ENCODE data around the gene CHRNA4.

The CHRNA4 gene

DNA sequence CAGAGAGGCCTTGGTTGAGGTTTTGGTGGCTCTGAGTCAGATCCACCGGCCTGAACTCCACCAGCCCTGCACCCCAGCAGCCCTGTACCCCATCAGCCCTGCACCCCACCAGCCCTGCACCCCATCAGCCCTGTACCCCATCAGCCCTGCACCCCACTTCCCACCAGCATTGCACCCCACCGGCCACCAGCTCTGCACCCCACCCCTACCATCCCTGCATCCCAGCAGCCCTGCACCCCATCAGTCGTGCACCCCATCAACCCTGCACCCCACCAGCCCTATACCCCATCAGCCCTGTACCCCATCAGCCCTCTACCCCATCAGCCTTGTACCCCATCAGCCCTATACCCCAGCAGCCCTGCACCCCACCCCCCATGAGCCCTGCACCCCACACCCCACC is 14.3 kb upstream of the CHRNA4 start:
- no peak for ATAC-seq (ENCODE audit: low read depth)
- H3K4me3 ChIP-seq (ENCODE audit: severe bottlenecking): no peak overlapping the region
- no peaks in the 10 kb centered on the region for H3K4me1 ChIP-seq (ENCODE audit: insufficient read depth, poor library complexity, severe bottlenecking)
- no peak for DNase-seq (ENCODE audit: low spot score)
- H3K36me3 ChIP-seq (ENCODE audit: low read depth): no peaks in the 10 kb centered on the region
- no peak overlapping the region for H3K27ac ChIP-seq (ENCODE audit: poor library complexity, severe bottlenecking)
- no peaks in the 10 kb centered on the region for H3K9me3 ChIP-seq (ENCODE audit: severe bottlenecking)
- peaks cover 64% of the 10 kb centered on the region for H3K27me3 ChIP-seq (ENCODE audit: insufficient read depth, poor library complexity, severe bottlenecking)
- TF ChIP-seq, protein P1, sequence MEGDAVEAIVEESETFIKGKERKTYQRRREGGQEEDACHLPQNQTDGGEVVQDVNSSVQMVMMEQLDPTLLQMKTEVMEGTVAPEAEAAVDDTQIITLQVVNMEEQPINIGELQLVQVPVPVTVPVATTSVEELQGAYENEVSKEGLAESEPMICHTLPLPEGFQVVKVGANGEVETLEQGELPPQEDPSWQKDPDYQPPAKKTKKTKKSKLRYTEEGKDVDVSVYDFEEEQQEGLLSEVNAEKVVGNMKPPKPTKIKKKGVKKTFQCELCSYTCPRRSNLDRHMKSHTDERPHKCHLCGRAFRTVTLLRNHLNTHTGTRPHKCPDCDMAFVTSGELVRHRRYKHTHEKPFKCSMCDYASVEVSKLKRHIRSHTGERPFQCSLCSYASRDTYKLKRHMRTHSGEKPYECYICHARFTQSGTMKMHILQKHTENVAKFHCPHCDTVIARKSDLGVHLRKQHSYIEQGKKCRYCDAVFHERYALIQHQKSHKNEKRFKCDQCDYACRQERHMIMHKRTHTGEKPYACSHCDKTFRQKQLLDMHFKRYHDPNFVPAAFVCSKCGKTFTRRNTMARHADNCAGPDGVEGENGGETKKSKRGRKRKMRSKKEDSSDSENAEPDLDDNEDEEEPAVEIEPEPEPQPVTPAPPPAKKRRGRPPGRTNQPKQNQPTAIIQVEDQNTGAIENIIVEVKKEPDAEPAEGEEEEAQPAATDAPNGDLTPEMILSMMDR (IDR thresholded peaks at IDR 0.05; ENCODE audit: poor library complexity, severe bottlenecking): no peak

DNA sequence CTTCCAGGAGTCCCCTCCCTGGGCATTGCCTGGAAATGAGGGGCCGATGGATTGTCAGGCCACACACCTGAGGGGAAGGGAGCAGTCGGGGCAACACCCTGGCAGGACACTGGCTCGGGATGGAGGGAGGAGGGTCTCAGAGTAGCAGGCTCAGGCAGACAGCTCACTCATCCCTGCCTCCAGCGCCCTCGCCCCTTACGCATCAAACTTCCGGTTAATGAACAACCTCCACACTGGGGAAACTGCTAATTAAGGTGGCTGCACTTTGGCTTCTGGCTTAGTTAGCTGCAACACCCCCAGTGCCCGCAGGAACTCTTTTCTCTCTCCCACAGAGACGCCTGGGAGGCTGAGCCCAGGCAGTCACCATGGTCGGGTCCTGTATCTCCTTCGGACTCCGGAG is 13.4 kb upstream of the CHRNA4 start:
- ATAC-seq (ENCODE audit: low read depth) (no peak), DNase-seq (ENCODE audit: low spot score) (no peak)
- H3K27me3 ChIP-seq (ENCODE audit: insufficient read depth, poor library complexity, severe bottlenecking): peaks cover 69% of the 10 kb centered on the region
- no peak overlapping the region for H3K27ac ChIP-seq (ENCODE audit: poor library complexity, severe bottlenecking)
- no peaks in the 10 kb centered on the region for H3K9me3 ChIP-seq (ENCODE audit: severe bottlenecking)
- TF ChIP-seq, protein P1 (IDR thresholded peaks at IDR 0.05; ENCODE audit: poor library complexity, severe bottlenecking): no peak
- no peaks in the 10 kb centered on the region for H3K36me3 ChIP-seq (ENCODE audit: low read depth)
- H3K4me3 ChIP-seq (ENCODE audit: severe bottlenecking): no peak overlapping the region
- H3K4me1 ChIP-seq (ENCODE audit: insufficient read depth, poor library complexity, severe bottlenecking): no peaks in the 10 kb centered on the region

DNA sequence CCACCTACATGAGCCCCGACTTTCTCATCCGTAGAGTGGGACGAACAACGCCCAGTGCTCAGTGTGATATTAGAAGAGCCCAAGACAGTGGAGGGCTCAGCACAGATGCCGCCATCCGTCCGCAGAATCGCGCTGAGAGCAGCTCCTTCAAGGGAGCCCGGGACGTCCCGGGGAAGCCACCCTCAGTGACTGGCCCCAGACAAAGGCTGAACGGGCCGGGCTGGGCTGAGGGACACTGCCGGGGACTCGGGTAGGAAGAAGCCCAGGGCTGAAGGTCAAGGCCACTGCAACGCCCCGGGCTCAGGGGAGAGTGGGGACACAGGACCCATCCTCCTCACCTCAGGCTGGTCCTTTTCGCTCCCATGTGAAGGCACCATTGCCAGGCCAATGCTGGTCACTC is 12.8 kb upstream of the CHRNA4 start:
- Histone ChIP-seq H3K4me3 (ENCODE audit: severe bottlenecking) (no peak overlapping the region), H3K36me3 (ENCODE audit: low read depth) (no peaks in the 10 kb centered on the region), H3K27ac (ENCODE audit: poor library complexity, severe bottlenecking) (no peak overlapping the region), H3K27me3 (ENCODE audit: insufficient read depth, poor library complexity, severe bottlenecking) (peaks cover 70% of the 10 kb centered on the region), H3K4me1 (ENCODE audit: insufficient read depth, poor library complexity, severe bottlenecking) (no peaks in the 10 kb centered on the region), H3K9me3 (ENCODE audit: severe bottlenecking) (no peaks in the 10 kb centered on the region)
- no peak for ATAC-seq (ENCODE audit: low read depth)
- TF ChIP-seq, protein P1 (IDR thresholded peaks at IDR 0.05; ENCODE audit: poor library complexity, severe bottlenecking): no peak
- DNase-seq (ENCODE audit: low spot score): no peak

DNA sequence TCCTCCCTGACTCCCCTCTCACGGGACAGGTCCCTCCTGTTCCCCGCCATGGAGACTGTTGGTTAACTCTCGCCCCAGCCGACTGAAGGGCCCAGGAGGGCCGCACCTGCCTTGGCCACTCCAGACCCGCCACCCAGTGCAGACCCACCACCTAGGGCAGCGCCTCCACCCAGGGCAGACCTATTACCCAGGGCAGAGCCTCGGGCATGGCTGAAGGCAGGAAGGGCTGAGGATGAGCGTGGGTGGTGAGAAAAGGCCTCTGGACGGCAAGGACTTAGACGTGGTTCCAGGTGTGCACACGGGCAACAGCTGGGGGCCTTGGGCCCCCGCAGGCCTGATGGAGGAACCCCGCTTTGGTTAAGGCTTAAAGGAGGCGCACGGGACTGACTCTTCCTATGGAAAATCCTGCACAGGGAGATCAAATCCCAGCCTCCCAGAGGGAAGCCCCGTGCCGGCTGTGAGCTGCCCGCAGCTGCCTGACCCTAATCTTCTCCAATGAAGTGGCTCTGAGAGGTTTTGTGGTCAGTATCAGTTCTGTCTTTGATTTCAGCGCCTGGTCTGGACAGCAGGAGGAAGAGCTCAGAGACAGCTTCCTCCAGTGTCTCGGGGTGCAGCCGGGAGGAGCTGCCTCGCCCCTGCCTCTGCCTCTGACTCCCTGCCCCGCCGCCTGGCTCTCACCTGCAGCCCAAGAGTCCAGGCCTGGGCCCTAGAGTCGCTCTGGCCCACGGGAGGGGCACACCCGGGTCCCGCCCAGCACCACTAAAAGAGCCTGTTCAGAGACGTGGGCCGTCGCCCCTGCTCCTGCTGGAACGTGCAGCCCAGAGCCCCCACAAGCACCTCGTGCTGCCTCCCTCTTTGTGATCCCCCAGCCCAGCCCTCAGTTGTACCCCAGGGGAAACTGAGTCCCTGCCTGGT is 12.1 kb upstream of the CHRNA4 start:
- TF ChIP-seq, protein P1 (IDR thresholded peaks at IDR 0.05; ENCODE audit: poor library complexity, severe bottlenecking): no peak
- H3K9me3 ChIP-seq (ENCODE audit: severe bottlenecking): no peaks in the 10 kb centered on the region
- ATAC-seq (ENCODE audit: low read depth) (no peak), DNase-seq (ENCODE audit: low spot score) (no peak)
- H3K27ac ChIP-seq (ENCODE audit: poor library complexity, severe bottlenecking): no peak overlapping the region
- H3K27me3 ChIP-seq (ENCODE audit: insufficient read depth, poor library complexity, severe bottlenecking): peaks cover 67% of the 10 kb centered on the region
- H3K36me3 ChIP-seq (ENCODE audit: low read depth): no peaks in the 10 kb centered on the region
- no peak overlapping the region for H3K4me3 ChIP-seq (ENCODE audit: severe bottlenecking)
- H3K4me1 ChIP-seq (ENCODE audit: insufficient read depth, poor library complexity, severe bottlenecking): no peaks in the 10 kb centered on the region

DNA sequence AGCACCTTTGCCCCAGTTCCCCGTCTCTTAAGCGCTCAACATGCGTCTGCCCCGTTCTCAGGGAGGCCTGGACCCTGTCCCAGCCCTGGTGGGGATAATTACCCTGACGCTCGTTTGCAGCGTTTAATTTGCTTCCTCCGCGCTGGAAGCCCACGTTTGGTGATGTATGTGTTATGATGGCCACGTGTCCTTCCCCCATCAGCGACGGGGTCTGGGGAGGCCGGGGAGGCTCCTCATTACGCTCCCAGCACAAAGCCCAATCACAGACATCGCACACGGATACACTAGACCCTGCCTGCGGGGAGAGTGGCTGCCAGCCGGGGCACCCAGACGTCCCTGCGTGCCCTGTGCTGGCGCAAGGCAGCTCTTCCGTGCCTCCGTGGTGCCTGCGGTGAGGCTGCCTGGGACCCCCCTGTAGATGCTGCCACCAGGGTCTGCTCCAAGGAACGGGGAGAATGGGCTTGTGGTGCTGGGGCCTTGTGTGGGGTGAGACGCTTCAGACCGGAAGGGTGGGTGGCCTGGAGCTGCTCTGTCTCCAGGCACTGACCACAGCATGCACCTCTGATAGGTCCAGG is 10.2 kb upstream of the CHRNA4 start:
- no peak overlapping the region for H3K4me3 ChIP-seq (ENCODE audit: severe bottlenecking)
- no peaks in the 10 kb centered on the region for H3K9me3 ChIP-seq (ENCODE audit: severe bottlenecking)
- DNase-seq (ENCODE audit: low spot score) (no peak), ATAC-seq (ENCODE audit: low read depth) (no peak)
- peaks cover 61% of the 10 kb centered on the region for H3K27me3 ChIP-seq (ENCODE audit: insufficient read depth, poor library complexity, severe bottlenecking)
- H3K4me1 ChIP-seq (ENCODE audit: insufficient read depth, poor library complexity, severe bottlenecking): no peaks in the 10 kb centered on the region
- H3K36me3 ChIP-seq (ENCODE audit: low read depth): no peaks in the 10 kb centered on the region
- TF ChIP-seq, protein P1 (IDR thresholded peaks at IDR 0.05; ENCODE audit: poor library complexity, severe bottlenecking): no peak
- no peak overlapping the region for H3K27ac ChIP-seq (ENCODE audit: poor library complexity, severe bottlenecking)

All from RWPE2 (cell line).